GM21737 (cell line): ENCODE results near the gene GLIS1.

Experiments
- ATAC-seq: cut with Tn5 transposase; IDR thresholded peaks from one replicate; pipeline ENCODE4 v1.9.1; 2021; ENCODE audit warnings: mild to moderate bottlenecking, moderate library complexity; ENCODE audit not compliant: unreplicated experiment

Gene GLIS1

GRCh38 chr1:53696051-53696450 is 42.9 kb downstream of the GLIS1 start:
- no peak for ATAC-seq

- ATAC-seq: no peak
These were observed 43.8 kb downstream of the GLIS1 start for GRCh38 chr1:53695116-53695515.

GRCh38 chr1:53694718-53695091 is 44.3 kb downstream of the GLIS1 start:
- ATAC-seq: no peak

DNA sequence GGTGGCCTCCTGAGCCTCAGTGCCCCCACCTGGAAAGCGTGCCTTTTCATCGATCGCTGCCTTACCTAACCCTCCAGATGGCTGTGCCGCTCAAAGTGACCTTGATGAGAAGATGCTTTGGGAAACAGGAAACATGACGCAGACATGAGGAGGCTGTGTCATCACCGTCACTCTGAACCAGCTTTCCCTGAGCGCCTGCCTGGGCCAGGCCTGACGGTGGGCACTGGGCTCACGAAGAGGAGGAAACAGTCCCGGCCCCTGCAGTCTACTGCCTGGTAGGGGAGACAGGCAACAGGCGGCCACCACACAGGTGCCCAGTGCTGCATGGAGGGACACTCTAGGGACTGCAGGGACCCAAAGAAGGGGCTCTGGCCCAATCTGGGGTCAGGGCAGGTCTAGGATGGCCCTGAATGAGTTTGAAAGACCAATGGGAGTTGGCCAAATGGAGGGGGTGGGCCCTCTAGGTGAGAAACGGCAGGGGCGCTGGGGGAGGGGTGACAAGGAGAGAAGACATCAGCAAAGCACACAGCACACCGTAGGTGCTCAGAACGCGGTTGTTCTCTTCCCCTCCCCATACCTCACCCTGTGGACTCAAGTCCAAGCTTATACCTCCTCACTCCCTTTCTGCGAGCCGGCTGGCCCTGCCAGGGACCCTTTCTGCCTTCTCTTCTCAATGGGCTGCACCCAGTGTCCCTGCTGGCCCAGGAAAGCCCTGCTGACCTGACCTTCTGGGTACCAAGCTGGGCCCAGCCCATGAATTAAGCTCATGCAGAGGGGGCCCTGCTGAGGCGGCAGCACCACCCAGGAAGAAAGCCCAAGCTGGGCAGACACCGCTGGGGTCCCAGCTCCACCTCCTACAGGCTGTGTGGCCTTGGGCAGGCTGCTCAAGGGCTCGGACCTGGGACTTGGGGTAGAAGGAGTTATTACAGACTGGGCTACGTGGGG is 44.9 kb downstream of the GLIS1 start:
- no peak for ATAC-seq

- ATAC-seq: no peak
These were observed 45.6 kb downstream of the GLIS1 start for GRCh38 chr1:53693339-53693738.

DNA sequence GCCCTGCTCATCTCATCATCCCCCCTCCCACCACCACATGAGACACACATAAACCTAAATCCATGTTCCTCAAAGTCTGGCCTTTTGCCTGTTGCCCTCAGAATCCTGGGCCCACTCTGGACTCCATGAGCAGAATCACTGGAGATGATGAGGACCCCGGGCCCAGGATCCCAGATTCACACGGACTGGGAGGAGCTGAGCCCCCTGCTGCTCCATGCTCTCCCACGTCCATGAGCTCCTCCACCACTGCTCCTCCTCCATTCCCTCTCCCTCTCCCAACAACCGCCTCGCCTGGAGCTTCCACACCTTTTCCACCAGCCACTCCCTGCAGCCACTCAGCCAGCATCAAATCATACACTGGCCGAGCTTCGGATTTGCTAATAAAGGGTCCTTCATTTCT is 47.6 kb downstream of the GLIS1 start:
- no peak for ATAC-seq

GRCh38 chr1:53690411-53690810 is 48.6 kb downstream of the GLIS1 start:
- ATAC-seq: no peak

DNA sequence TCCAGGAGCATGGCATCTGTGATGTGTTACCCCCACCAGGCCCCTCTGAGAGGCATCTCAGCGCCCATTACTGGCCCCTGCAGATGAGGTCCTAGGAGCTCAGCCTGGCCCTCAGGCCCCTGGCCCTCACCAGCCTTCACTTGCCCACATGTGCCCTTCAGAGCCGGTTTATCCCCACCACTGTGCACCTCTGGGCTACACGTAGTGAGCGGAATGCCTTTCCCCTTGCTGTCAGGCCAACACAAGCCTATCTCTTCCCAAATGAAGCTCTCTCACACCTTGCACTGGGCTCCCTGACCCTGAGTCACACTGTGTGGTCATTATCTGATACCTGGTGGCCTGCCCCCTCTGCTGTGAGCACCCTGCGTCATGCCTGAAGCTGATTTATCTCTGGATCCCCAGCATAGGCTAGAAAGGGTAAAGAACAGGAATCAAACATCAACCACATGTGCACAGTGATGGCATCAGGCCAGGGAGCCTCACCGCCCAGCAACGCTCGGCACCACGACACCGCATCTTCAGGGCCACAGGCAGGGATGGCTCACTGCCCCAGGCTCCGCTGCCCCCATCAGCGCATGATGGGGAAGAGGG is 49.1 kb downstream of the GLIS1 start:
- no peak for ATAC-seq

GRCh38 chr1:53689223-53689622 is 49.7 kb downstream of the GLIS1 start:
- ATAC-seq: no peak

DNA sequence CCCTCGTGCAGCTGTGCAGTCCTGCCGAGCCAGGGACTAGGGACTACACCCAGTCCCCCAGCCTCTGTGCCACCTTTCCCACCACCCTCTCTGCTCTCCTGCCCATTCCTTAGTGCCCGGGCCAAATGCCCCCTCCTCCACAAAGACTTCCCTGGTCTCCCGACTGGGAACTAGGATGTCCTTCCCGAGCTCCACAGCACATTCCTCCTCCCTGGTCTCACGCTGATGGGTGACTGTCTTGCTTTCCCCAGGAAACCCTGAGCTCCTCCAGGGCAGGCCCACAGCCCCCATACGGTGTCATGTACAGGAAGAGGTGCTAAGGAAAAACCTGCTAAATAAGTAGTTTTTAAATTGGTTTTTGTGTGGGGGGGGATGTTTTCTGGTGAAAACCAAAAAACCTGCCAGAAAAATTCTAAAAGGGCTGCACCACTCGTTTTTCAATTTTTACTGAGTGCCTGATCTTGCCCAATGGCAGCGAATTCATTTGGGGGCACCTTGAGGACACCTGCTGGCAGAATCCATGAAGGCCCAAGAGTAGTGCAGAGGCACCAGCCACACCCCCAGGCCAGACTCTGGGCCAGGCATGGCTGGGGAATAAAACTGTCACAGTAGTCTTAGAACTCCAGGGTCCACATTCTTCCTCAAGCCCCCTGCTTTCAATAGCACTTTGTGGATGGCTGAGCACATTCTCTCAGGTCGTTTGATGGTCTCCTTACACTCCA is 50.4 kb downstream of the GLIS1 start:
- no peak for ATAC-seq

- ATAC-seq: no peak
These were observed 51.1 kb downstream of the GLIS1 start for GRCh38 chr1:53687901-53688300.

DNA sequence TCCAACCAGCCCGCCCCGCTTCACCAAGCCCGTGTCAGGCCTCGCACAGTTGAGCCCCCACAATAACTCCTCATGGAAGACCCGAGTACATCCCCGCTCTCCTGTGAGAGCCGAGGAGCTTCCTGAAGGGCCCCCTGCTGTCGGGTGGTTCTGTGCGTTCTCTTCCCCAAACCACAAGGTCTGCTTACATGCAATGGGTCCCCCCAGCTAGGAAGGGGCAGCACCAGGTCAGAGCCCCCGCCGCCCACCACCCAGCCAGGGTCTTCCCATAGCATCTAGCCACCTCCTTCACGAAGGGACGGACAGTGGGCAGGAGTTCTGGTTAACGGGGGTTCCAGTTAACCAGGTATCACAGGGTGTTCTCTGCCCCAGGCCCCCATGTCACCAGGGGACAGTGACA is 51.5 kb downstream of the GLIS1 start:
- no peak for ATAC-seq

DNA sequence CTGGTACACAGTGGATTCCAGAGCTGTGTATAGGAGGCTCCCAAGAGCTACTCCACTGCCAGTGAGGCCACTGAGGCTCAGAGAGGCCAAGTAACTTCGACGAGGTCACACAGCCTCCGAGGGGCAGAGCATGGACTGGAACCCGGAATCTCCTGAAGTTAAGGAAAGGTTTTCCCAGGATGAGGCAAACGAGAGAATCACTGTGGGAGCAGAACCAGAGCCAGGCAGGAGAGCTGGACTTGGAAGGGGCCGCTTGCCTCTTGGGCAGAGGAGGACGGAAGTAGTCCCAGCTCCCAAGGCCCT is 52.0 kb downstream of the GLIS1 start:
- ATAC-seq: no peak

DNA sequence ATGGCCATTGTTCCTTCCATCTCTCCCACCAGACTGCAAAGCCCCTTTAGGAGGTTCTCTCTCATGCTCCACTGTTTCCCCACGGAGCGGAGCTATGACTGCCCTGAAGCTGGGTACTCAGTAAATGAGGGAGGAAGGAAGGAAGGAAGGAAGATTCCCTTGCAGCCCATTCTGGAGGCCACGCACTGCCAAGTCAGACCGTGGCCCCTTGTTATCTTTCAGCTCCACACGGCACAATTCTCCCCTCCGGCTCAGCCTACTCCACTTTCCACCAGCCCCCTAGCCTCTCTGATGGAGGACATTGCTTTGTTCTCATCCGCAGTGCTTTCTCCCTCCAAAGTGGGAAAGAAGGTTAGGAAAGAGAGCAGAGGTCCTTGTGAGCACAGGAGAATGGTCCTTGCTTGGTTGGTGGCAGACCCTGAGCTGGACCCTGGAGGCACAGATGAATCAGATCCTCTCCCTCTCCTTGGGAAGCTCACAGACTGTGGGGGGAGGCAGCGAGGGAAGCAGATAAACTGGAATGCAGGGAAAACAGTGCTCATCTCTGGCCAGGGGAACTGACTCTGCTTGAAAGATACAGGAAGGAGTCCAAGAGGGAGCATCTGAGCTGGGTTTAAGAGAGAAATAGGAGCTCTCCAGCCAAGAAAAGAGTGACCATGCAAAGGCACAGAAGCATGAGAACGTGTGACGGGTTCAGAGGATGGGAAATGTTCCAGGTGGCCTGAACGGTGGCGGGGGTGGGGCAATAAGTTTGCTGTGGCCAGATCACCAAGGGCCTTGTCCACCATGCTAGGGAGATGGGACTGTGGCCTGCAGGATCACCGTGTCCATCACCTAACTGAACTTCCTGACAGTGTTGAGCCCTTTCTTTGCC is 52.6 kb downstream of the GLIS1 start:
- ATAC-seq: no peak

DNA sequence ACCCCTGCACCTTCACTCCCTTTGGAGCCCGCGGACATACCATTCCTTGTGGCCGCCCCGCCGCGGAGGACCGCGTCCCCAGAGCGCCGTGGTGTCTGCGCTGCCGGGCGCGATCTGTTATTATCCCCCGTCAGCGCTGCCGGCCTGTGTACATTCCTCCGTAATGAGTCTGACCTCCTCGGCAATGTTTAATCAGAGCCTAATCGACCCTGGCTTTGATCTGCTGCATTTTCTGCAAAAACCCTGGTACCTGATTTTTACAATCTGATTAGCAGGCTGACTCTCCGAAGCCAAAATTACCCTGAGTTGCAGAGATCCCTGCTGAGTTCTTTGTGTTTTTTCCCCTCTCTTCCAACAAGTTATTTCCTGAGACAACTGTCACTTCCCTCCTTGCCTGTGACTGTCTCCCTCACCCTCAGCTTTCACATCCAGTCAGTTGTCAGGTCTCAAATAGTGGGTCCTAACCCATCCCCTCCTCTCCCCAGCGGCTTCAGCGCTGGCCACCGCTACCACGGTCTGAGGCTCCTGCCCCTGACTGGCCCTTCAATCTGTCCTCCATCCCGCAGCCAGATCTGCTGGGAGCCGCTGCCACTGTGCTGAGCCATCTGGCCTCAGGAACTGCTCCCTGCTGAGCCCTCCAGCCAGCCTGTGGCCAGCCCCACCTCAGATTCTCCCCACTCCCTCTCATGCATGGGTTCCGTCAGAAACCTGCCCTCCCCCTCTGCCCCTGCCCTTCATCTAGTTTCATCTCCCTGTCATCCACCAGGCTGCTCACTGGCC is 53.5 kb downstream of the GLIS1 start:
- no peak for ATAC-seq

DNA sequence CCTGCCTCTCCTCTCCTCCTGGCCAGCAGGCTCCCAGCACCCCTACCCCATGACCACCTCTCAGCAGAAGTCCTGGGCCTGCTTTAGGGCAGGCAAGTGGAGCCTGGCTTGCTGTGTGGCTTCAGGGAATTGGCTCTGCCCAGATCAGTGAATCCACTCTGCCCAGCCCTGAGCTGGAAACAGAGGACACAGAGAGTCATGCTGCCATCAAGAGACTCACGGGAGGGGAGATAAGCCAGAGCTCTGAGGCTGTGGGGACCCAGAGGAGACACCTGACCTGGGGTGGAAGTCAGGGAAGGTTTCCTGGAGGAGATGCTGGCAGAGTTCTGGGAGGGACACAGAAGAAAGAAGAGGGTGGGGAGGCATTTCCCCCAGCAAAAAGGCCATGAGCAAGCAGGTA is 54.2 kb downstream of the GLIS1 start:
- no peak for ATAC-seq

DNA sequence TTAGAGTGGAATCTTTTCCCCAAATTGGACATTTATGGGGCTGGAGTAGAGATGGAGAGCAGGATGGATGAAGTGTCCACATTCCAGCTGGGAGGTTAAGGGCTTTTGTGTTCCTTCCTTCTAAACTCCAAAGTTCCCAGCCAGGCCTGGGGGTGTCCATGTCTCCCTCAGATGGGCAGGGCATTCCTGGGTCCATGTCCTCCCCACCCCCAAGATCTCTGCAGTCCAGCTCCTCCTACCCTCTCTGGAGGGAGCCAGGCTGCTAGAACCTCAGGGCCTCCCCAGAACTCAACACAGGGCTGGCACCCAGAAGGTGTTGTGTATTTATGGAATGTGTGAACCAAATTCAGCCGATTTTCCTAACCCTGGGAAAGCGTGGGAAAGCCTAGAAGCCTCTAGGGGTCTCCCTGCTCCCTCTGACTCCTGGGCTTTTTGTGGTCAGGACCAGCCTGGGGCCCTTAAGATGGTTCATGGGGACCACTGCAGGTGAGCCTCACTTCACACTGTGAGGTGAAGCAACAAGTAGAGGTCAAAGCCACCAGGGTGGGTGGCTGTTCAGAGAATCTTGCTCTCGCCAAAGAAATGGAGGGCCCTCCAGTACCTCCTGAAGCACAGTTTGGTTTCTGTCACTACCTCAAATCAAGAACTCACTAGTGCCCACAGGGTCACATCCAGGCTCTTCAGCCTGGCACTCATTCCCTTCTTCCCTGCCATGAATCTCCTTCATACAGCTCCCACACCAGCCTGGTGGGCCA is 54.8 kb downstream of the GLIS1 start:
- no peak for ATAC-seq

- no peak for ATAC-seq
These were observed 56.1 kb downstream of the GLIS1 start for GRCh38 chr1:53682881-53683280.

DNA sequence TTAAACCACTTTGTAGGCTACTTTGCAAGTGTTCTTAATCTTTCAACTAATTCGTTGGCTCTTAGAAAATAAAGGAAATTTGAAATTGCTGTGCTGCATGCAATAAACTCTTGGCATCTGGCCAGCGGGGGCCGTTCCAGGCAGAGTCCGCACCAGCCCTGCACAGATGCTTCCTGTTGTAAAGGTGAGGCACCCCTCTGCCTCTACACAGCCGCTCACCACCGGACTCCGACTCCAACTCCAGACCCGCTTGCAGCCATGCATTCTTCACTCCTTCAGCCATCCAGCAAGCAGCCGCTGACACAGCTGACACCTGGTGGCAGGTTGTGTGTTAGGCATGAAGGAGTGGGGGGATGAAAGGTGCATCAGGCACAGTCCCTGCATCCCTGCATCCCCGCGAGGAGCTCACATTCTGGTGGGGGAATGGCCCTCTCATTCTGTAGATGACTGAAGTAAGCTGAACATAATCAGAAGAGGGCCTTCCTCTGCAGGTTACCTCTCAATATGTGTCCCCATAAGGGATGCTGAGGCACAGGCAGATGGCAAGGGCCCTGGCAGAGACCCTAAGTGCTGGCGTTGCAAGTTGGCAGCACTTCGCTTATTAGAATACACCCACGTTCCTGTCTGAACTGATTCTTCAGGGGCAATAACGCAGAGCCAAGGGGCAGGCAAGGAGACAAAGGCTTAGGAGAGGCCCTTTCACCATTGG is 56.8 kb downstream of the GLIS1 start:
- no peak for ATAC-seq
